Measurements from ENCODE around the gene SIRPB2. TPM values are rescaled to one million over a fixed set of nuclear protein-coding genes. Genes with fewer than 3 reads are reported as not detected.

The SIRPB2 gene
- polyA plus RNA-seq, 1 donor (not counting 4 experiments of a cell fraction or from before 2014, with no cell fraction given) = 1.6 TPM

- Histone ChIP-seq H3K4me1 (ENCODE audit: control insufficient read depth, extremely low read depth, insufficient read depth, low read length) (peaks cover 8% of the 10 kb centered on the region), H4K20me1 (ENCODE audit: control insufficient read depth, extremely low read depth, insufficient read depth, low read length) (no peaks in the 10 kb centered on the region), H3K4me3 (ENCODE audit: control insufficient read depth in 2 of 3, extremely low read depth in 1 of 3, insufficient read depth in 2 of 3, low read depth in 1 of 3, low read length in 3 of 3) (no peak overlapping the region), H3K9me1 (ENCODE audit: control insufficient read depth, extremely low read depth, insufficient read depth, low read length) (no peaks in the 10 kb centered on the region), H3K4me2 (ENCODE audit: control insufficient read depth, extremely low read depth, insufficient read depth, low read depth, low read length) (no peak overlapping the region), H3K9me3 (ENCODE audit: control insufficient read depth, low read depth, low read length) (no peaks in the 10 kb centered on the region), H2AFZ (ENCODE audit: control insufficient read depth, low read length) (no peak overlapping the region), H3K27ac (ENCODE audit: control insufficient read depth, insufficient read depth, low read length) (no peak overlapping the region), H3K79me2 (ENCODE audit: control insufficient read depth, insufficient read depth, low read length) (no peaks in the 10 kb centered on the region), H3K9ac (ENCODE audit: control insufficient read depth, extremely low read depth, insufficient read depth, low read length) (no peak overlapping the region), H3K27me3 (ENCODE audit: control insufficient read depth, extremely low read depth, insufficient read depth, low read length) (no peaks in the 10 kb centered on the region), H3K36me3 (ENCODE audit: control insufficient read depth in 2 of 2, extremely low read depth in 1 of 2, insufficient read depth in 2 of 2, low read length in 2 of 2) (no peaks in the 10 kb centered on the region)
- dilution Hi-C loops (cut with MboI; ENCODE audit: extremely low pct_ligation_motif_present, low sequenced_read_pairs) = no loop called here
- DNase-seq (ENCODE audit: low read depth, low spot score) = no peak
- FAIRE-seq = no peak
- TF ChIP-seq CTCF (optimal IDR thresholded peaks at IDR 0.05 in 1 of 3, IDR thresholded peaks at IDR 0.05 in 1 of 3, conservative IDR thresholded peaks at IDR 0.05 in 1 of 3; ENCODE audit: extremely low read depth in 1 of 3, insufficient read depth in 2 of 3, low read length in 3 of 3) (no peak), EZH2 (IDR thresholded peaks at IDR 0.05; ENCODE audit: low read length) (no peak)
These were observed 45.9 kb upstream of the SIRPB2 start for GRCh38 chr20:1536893-1537730.

GRCh38 chr20:1535420-1536175, 44.4 kb upstream of the SIRPB2 start:
- H3K36me3 ChIP-seq (ENCODE audit: control insufficient read depth in 2 of 2, extremely low read depth in 1 of 2, insufficient read depth in 2 of 2, low read length in 2 of 2) = no peaks in the 10 kb centered on the region
- H3K9ac ChIP-seq (ENCODE audit: control insufficient read depth, extremely low read depth, insufficient read depth, low read length) = no peak overlapping the region
- H3K79me2 ChIP-seq (ENCODE audit: control insufficient read depth, insufficient read depth, low read length) = no peaks in the 10 kb centered on the region
- H3K4me2 ChIP-seq (ENCODE audit: control insufficient read depth, extremely low read depth, insufficient read depth, low read depth, low read length) = no peak overlapping the region
- no peak overlapping the region for H3K4me3 ChIP-seq (ENCODE audit: control insufficient read depth in 2 of 3, extremely low read depth in 1 of 3, insufficient read depth in 2 of 3, low read depth in 1 of 3, low read length in 3 of 3)
- H3K9me1 ChIP-seq (ENCODE audit: control insufficient read depth, extremely low read depth, insufficient read depth, low read length) = no peaks in the 10 kb centered on the region
- H3K4me1 ChIP-seq (ENCODE audit: control insufficient read depth, extremely low read depth, insufficient read depth, low read length) = peaks cover 8% of the 10 kb centered on the region
- H2AFZ ChIP-seq (ENCODE audit: control insufficient read depth, low read length) = no peak overlapping the region
- H3K9me3 ChIP-seq (ENCODE audit: control insufficient read depth, low read depth, low read length) = no peaks in the 10 kb centered on the region
- no peak for TF ChIP-seq EZH2 (IDR thresholded peaks at IDR 0.05; ENCODE audit: low read length)
- TF ChIP-seq CTCF (optimal IDR thresholded peaks at IDR 0.05 in 1 of 3, IDR thresholded peaks at IDR 0.05 in 1 of 3, conservative IDR thresholded peaks at IDR 0.05 in 1 of 3; ENCODE audit: extremely low read depth in 1 of 3, insufficient read depth in 2 of 3, low read length in 3 of 3) = no peak
- FAIRE-seq (no peak), DNase-seq (ENCODE audit: low read depth, low spot score) (no peak)
- dilution Hi-C loops (cut with MboI; ENCODE audit: extremely low pct_ligation_motif_present, low sequenced_read_pairs) = no loop called here
- no peaks in the 10 kb centered on the region for H4K20me1 ChIP-seq (ENCODE audit: control insufficient read depth, extremely low read depth, insufficient read depth, low read length)
- no peak overlapping the region for H3K27ac ChIP-seq (ENCODE audit: control insufficient read depth, insufficient read depth, low read length)
- no peaks in the 10 kb centered on the region for H3K27me3 ChIP-seq (ENCODE audit: control insufficient read depth, extremely low read depth, insufficient read depth, low read length)

Data from keratinocyte (primary cell).